NCI-H2107 (cell line): ENCODE data around the gene TMEM38B.

Experiments
- DNase-seq: peaks from one replicate; lab custom pipeline; 2025; lab: John Stamatoyannopoulos, UW

The TMEM38B gene, protein sequence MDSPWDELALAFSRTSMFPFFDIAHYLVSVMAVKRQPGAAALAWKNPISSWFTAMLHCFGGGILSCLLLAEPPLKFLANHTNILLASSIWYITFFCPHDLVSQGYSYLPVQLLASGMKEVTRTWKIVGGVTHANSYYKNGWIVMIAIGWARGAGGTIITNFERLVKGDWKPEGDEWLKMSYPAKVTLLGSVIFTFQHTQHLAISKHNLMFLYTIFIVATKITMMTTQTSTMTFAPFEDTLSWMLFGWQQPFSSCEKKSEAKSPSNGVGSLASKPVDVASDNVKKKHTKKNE

DNA sequence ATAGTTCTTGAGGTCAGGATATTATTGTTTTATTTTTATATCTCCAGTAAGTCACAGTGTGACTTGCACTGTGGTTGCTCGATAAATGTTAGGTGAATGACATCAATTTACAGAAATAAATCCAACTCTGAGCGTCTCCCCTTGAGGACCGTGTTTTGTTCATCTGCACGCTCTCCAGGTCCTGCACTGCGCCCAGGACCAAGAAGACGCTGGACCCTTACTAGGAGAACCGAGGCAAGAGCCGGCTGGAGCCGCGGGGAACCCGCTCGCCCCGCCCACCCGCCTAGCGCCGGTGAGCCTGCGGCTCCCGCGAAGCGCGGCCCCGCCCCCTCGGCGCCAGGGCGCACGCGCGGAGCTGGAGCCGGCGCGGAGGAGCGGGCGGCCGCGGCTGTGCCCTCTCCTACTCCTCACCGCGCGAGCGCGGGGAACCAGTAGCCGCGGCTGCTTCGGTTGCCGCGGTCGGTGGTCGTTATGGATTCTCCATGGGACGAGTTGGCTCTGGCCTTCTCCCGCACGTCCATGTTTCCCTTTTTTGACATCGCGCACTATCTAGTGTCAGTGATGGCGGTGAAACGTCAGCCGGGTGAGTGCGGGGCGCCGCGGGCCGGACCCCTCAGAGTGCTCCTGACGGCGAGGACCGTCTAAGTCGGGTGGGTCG, at the start of gene TMEM38B:
TMEM38B (plus strand) TSS at position 352 of the 658 bp plus-strand sequence; CDS start at position 472, 120 bp downstream.
- DNase-seq = peak; percentile 56

DNA sequence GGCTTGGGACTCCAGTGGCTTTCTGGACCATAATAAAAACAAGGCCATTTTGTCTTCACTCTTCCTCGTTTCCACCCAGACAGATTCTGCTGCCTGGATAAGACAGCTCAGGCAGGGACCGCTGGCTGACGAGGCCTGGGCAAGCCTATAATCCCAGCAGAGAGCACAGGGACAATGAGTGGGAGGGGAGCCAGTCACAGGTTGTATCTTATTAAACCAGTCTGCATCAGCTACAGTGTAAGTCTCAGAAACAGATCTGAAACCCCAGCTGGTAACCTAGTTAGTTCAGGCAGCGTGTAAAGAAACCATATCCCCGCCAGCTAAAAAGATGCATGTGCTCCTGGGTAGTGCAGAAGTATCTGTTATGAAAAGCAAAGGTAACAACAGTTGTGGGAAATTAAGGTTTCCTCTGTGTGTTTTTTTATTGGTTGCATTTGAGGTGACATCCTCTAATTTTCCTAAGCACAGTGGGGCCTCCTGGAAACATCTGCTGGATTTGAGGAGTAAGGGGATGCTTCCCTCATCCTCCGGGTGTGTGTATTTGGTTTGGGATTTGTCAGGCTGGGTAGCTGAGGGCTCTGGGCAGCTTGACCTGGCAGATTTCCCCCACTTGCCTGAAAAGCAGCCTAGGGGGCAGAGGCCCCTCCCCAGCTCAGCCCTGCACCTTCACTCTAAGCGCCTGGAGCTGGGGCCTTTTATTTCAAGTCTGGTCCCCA, 47.3 kb upstream of the TMEM38B start:
- no peak for DNase-seq

DNA sequence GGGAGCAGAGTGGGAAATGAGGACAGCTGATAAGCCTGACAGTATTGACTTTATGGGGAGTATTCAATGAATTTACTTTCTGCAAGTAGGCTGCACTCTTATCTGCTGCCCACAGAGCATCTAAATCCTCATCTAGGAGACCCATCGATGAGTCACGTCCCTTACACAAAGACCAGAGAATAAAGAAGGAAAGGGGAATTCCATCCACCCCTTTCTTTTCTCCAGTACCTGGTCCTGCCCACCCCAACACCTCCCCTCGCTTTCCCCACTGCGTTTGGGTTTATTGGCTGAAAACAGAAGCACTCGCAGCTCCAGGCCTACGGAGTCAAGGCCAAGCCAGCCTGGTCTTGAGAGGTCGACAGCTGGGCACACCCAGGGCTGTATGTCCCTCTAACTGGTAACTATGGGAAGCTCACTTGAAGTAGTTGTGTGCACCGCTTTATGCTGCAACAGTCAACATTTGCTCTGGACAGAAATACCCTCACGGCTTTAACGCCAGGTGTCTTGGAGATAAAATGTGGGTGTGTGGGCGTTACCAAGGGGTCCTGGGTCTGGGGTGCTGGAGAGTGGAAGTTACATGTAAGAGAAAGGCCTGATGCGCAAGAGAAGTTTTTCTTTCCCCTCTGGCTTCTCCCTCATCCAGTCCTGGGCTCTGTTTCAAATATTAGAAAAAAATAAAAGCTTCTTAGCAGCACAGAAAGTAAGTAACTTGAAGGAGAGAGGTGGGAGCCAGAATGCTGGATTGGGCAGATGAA, 46.6 kb upstream of the TMEM38B start:
- DNase-seq = no peak

DNA sequence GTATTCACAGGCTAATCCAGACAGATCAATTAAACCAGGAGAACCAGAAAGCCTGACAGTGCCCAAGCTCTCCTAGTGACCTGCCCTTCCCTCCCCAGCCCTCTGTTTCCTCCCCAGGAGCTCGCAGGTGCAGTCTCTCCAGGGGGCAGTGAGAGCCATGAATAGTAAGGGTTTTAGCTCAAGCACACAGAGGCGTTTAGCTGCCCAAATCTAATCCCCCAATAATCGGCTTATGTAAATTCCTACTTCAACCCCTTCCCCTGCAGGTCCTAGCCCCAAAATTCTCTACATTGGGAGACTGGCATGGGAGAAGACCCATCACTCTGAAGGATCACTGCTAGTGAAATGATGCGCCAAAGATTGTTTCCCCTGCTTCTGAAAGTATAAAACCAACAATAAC, 42.5 kb upstream of the TMEM38B start:
- DNase-seq = no peak

DNA sequence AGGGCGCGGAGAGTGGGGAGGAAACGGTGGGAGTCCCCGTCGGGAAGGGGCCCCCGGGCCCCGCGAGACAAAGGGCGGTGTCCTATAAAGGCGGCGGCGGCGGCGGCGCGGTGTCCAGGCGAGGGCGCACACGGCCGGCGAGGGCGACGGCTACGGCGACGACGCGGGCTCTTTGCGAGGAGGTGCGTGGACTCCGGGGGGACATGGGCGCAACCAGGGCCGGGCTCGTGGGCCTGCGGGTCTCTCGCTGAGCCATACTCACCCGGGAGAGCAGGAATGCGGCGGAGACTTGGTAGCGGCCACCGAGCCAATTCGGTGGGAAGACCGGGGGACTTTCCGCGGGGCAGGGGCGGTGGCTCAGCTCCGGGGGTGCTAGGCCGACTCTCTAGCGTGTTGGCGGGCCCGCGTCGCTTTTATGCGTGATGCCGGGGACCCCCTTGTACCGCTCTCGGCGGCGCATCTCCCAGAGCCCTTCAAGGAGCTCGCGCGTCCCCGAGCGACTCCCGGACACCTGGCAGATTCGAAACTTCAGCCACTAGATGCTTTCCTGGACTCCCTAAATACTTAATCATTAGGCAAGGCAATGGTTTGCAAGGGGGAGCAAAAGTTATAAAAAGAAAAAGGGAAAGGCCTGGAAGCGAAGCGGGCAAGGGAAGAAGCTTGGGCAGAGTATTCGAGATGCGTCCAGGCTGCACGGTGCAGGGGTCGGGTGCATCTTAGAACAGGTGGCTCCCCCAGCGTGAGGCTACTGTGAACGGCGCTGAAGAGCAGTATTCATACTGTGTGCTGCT, 38.0 kb upstream of the TMEM38B start:
- DNase-seq = no peak

DNA sequence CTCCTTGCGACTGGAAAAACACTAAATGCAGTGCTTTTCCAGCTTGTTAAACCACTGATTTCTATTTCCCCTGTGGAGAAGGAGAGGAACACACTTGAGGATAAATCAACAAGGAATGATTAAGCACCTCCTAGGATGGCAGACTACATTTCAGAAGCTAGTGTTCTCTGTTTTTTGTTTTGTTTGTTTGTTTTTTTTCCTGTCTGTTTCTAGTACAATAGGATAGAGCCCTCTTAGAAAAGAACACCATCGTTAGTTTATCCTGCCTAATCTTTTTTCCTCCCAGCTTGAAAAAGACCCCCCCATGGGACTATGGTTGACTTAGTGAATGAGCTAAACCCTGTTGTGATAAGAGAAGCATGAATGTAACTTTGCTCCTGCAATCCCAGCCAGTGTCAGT, 36.0 kb upstream of the TMEM38B start:
- no peak for DNase-seq

DNA sequence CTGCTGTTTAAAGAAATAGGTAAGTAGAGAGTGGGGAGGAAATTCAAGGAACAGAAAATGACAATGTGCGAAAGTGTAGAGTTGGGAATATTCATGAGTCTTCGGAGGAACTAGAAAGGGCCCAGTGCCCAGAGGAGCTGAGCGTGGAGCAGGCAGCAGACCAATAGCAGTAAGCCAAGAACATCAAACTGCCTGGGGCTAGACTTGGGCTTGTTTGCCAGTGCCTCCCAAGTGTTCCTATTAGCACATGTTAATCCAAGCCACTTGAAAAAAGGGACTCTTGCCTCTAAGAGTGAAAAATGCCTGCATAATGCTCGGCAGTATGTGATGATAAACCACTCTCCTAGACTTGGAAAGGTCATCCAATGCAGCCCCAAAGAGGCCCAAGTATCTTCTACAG, 33.3 kb upstream of the TMEM38B start:
- no peak for DNase-seq

DNA sequence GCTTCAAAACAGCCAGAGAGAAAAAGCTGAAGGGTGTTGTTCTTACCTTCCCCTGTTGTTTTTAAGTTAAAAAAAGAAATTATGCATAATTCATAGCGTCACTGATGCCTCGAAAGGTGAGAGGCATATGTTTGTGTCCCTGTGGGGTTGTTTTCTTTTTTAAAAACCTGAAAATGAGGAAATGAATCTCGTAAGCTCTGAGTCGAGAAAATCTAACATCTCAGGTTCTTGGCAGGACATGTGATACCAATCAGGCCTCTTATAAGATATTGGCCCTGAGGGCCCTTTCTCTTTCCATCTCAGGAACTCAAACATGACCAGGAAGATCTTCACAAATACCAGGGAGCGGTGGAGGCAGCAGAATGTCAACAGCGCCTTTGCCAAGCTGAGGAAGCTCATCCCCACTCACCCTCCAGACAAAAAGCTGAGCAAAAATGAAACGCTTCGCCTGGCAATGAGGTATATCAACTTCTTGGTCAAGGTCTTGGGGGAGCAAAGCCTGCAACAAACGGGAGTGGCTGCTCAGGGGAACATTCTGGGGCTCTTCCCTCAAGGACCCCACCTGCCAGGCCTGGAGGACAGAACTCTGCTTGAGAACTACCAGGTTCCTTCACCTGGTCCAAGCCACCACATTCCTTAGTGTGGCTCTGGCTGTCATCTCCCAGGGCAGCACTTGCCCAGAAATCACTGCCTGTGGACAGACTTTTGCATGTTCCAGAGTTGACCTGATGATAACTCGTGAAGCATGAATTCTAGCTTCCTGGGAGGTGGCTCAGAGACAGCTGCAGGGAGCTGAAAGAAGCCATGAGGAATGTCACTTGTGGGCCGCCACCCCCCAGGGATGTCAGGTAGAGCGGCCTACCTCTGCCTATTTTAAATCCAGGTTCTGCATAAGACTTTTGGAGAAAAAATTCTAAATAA, 31.9 kb upstream of the TMEM38B start, which contains the start of gene TAL2:
TAL2 (plus strand) TSS at position 274 of the 921 bp plus-strand sequence; CDS start at position 314, 40 bp downstream.
- DNase-seq = no peak

DNA sequence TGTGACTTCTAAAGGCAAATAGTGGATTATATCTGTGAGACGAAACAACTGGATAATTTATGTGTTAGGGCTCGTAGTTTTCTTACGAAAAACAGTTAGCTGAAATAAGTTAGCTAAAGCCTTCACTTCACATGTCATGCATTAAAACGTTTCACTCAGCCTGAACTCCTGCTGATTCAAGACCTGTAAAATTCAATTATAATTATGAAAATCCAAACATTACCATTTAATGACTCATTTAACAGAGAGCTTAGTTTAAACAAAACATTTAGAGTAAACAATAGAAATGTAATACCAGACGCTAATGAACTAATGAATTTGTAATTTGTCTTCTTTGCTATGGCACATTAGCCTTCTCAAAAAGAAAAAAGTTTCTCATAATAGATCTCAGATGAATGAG, 30.4 kb upstream of the TMEM38B start:
- DNase-seq = no peak

DNA sequence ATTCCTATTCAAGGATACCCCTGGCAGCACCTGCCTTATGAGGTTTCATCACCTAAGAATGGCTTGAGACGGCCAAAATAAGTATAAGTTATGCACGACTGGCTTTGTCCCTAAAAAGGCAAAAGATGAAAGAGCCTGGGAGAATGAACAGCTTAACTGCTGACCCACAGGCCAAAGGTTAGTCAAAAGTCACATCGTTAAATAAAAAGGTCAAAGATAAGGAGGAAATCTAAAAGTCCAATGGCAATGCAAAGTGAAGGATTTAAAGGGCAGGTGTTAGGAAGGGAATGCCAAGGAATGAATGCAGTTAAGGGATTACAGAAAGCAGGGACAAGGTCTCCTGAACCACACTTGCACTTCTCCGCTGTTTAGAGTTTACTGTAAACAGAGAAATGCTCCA, 26.5 kb upstream of the TMEM38B start:
- no peak for DNase-seq

DNA sequence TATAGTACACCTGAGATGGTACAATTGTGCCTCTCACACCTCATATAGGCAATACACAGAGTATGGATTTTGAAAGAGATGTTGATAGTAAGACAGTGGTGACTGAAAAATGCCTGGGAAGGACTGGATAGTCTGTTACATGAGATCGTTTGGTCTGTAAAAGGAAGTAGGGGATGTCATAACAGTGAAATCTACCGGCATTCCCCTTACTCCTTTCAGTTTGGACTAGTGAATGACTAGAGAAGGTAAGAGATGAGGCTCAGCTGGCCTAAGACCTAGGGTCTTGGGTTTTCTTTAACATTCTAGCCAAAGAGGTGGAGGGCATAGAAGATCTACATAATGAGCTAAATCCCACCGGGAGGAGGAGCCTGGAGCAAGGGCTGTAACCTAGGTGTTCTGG, 24.0 kb upstream of the TMEM38B start:
- DNase-seq = no peak

DNA sequence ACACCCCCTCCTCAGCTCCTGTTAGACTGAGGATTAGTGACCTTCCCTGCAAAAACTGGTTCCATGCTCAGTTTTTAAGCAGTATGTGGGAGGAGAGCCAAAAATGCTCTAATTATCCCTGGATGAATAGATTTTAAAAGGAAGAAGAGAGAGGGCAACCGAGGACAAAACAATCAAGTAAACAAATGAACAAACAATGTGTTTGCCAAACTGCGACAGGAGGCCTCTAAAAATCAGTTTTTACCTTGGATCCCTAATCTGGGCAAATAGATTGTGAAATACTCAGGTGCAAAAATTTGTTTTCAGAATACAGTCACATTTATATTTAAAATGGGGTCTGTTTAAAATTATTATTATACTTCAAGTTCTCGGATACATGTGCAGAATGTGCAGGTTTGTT, 23.6 kb upstream of the TMEM38B start:
- DNase-seq = no peak

DNA sequence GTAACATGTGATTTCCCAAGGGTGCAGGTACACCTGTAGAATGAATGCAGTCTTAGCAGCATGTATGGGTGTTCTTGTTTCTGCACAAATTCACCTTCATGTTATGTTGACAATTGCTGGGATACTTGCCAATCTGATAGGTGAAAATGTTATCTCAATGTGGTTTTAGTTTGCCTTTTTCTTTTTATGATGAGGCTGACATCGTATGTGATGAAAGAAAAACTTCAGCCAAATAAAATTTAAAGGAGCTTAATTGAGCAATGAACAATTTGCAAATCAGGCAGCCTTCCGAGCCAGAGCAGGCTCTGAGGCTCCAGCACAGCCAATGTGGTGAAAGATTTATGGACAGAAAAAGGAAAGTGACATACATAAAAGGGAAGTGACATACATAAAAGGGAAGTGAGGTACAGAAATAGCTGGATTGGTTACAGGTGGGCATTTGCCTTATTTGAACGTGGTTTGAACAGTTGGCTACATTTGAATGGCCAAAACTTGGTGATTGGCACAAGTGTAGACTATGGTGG, 21.6 kb upstream of the TMEM38B start:
- DNase-seq = no peak

DNA sequence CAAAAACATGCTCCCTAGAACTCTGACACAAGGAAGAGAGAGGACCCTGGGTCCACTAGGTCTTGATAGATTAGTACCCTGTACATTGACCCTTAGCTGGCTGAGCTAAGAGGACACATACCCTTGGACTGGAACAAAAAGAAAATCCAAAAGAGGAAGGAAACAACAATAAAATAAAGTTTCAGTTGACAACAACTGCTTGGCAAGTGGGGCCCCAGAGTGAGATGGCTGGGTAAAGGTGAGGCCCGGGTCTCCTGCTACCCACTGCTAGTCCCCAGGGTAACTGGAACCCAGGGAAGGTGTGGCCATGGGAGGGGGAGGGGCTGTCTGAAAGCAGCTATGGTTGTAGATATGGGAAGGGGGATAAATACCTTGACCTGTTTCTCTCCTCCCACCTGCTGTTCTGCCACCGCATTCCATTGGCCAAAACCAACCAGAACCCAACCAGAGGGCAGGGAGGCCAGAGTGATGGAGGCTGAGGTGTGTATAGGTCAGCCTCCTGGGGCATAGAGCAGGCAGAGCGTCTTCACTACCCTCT, 20.4 kb upstream of the TMEM38B start:
- no peak for DNase-seq

DNA sequence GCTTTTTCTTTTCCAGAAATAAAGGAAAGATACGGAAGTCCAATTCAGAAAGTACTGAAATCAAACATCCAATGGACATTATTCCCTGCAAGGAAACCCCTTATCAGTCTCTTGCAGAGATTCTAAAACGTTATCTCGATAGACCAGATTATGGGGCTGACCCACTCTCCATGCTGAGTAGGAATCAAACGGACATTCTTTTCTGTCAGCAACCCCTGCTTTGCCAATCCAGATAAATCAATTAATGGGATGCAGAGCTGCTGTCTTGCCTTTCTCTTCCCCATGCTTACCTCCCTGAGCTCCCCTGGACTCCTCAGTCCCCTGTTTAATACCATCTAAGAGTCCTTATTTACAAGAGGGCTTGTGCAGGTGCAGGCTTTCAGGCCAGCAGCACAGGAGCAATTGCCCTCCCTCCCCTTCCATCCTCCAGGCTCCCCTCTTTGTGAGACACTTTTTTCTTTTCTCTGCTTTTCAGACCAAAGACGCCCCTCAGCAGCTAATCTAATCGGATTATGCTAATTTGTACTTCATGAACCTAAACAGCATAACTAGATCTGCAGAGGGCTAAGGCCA, 17.9 kb upstream of the TMEM38B start:
- no peak for DNase-seq

DNA sequence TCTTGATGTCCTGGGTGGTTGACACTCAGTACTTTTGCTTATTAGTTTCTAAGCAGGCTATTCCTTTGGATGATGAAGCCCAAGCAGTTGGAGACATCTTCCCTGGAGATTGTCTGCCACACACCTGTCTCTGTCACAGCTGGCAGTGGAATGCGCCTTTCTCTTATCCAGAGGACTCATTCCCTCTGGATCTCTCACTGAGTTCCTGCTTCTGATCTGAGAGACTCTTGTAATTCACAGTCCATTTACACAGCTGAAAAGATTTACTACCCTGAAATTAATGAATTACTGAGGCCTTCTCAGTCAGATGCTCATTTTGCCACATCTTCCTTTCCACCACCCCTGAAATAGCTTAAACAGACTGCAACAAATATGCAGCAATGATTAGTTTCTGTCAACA, 16.2 kb upstream of the TMEM38B start:
- no peak for DNase-seq

DNA sequence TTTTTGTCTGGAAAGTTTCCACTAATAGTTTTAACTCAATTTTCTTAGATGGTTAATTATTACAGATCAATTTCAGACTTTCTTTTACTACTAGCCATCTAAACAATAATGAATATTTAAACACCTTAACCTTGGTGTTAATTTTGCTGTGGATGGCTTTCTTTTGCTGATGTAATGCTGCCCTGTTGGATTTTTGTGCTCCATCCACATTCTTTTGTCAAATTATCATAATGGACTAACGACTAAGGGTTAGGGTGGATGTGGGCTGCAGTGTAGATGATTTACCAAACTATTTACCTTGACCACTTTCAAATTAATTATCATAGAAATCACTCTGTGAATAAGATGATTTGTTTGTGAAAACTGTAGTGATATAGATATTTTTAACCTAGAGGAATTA, 15.6 kb upstream of the TMEM38B start:
- no peak for DNase-seq

DNA sequence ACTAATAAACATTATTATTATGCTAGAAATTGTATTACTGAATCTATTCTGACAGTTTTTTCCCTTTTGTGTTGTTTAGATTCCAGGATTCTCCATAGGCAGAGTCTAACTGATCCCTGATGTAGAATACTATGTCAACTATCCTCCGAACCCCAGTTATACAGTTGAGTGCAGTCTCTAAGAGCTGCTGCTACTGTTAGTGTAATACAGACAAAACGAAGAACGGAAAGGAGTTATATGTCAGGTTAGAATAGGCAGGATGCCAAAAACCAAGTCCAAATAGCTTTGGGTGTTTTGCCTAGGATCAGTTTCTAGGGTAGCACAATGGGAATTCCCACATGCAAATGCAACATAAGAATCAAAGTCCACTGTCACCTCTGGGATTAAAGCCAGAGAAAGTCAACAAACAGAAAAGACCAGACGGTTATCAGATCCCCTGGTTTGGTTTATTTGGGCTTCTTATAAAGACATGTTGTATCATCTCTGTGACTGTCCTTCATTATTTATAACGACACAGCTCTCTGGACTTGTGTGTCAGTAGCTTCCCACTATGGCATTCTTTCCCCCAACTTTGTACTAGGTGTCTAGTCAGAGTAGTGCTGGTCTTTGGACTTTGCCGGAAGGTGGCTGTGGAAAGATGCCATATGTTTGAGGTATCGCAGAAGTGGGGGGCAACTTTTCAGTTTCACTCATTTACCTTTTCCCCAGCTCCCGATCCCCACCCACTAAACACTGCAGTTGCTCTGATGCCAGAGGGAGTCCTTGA, 14.9 kb upstream of the TMEM38B start:
- DNase-seq = no peak

DNA sequence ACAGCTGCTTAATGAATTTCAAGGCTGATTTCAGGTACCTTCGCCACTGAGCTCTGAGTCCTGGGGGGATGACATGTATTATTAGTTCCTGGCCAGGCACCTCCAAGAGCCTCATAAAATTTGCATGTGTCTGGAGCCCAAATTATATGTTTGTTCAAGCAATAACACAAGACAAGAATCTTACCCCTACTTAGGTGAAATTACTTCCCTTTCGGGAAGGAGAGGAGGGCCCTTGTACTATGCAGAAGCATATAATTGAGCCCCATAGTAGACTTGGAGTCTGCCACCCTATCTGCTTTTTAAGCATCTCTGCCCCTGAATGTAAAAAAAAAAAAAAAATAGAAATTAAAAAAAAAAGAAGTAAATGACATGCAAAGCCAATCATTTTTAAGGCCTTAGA, 13.0 kb upstream of the TMEM38B start:
- DNase-seq = no peak
